HG03460 (cell line): ENCODE results near the gene GOLGA6L10.
"Not testable (repeated sequence)": the region's sequence is repeated elsewhere in the genome, so short reads cannot be mapped to it uniquely, and the experiment has no call there.

Experiments used
- ATAC-seq: cut with Tn5 transposase; IDR thresholded peaks from one replicate; pipeline ENCODE4 v1.9.1; 2021; ENCODE audit not compliant: unreplicated experiment

GOLGA6L10 gene

DNA sequence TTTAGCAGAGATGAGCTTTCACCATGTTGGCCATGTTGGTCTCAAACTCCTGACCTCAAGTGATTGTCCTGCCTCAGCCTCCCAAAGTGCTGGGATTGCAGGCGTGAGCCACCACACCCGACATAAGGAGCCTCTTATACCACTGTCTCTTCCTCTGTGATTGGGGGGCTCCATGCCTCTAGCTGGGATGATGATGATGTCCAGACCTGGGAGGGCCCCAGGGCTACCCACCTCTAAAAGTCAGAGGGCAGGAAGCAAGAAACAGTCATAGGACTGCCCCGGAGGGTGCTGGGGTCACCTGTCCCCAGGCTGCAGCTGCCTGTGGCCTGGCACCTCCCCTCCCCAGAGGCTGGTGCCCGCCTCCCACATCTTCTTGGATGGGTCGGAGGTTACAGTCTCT, 5.4 kb downstream of the GOLGA6L10 start:
- ATAC-seq = not testable (repeated sequence)

DNA sequence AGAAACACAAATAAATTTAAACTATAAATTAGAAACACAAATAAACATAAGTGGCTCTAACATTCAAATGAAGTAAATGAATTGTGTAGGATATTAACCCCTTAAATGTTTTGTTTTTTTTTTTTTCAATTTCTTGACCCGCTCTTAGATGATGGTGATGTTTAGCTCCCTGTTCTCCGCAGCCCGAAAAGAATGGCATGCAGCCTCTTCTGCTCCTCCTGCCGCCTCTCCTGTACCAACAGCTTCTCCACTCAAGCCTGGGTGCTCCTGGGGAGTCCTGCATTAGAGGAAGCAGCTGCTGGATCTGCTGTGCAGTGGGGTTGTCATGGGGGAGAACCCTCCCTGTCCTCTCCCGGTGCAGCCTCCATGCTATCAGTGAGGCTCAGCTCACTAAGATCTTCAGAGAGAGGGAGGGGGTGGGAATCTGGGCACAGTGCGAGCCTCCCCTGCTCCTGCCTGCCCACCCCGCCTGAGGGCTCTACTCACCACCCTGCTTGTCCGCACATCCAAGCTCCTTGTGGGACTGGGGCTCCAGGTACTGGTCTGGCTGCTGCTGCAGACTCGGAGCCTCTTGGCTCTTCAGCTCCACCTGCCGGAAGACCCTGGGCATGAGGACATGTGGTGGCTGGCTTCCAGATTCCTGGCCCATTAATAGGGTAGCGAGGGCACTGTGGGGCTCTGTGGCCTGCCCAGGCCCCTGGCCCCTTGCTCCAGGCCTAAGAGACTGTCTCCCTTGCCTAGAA, 6.5 kb downstream of the GOLGA6L10 start:
- ATAC-seq = not testable (repeated sequence)

DNA sequence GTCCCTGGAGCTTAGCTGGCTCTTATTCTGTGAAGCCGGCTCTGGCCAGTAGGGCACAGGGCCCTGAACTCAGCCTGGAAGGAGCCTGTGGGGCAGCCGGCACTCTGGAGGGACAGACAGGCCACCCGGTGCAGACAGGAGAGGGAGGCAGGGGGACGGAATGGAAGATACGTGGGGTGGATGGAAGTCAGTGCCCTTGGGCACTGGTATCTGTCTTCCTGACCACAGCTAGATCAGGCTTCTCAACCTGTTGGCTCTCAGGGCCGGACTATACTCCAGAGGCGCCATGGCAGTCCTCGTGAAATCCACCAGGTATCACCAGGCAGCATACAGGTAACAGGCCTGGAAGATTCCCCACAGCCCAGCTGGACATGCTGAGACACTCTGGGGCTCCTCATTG, 10.7 kb downstream of the GOLGA6L10 start:
- ATAC-seq = not testable (repeated sequence)

DNA sequence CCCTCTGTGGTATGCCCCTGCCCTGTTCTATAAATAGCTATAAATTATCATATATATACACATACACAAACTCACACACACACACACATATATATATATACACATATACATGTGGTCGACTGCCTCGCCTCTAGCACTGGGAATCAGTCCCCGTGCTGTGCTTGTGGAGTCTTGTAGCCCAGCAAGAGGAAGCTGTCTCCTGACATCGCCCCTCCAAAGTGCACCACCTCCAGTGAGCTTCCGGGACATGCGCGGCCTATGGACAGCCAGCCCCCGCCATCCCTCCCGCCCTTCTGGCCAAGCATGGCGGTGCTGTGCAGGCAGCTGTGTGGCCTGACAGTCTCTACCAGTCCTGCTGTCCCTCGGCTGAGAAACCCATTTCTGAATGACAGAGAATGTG, 11.2 kb downstream of the GOLGA6L10 start:
- ATAC-seq = not testable (repeated sequence)

DNA sequence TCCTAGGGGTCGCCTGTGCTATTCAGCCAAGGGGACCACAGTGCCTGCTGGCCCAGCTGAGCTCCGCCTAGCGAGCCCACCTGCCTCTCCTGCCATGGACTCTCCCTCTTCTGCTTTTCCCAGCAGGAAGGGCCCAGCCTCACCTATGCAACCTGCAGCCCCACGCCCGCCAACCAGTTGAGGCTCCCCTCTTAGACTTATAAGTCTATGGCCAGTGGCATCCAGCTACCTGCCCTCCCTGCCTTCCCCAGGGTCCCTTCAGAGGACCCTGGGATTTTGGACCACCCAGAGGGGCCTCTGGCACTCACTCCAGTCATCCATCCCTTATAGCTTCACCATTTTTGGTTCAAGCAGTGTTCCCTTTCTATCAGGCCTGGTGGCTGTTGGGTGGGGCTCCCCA, 12.2 kb downstream of the GOLGA6L10 start:
- ATAC-seq = not testable (repeated sequence)

DNA sequence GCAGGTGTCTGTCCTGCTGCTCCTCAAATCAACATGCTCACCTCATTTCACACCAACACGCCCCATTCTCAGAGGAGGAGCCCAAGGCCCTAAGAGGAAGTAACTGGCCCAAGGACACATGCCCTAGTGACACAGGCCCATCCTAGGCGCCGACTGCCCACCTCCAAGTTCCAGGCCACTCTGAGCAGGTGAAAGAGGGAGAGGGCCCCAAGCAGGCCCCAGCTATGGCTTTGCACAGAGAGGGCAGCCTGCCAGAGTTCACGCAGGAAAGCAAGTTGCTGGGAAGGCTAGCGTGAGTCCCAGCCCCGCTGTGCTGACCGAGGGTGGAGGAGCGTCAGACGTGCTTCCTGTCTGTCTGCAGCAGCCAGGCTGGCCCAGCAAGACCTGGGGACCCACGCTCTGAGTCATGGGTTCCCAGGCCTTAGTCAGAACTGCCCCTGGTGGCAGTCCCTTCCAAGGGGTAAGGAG, 13.1 kb downstream of the GOLGA6L10 start:
- ATAC-seq = not testable (repeated sequence)

DNA sequence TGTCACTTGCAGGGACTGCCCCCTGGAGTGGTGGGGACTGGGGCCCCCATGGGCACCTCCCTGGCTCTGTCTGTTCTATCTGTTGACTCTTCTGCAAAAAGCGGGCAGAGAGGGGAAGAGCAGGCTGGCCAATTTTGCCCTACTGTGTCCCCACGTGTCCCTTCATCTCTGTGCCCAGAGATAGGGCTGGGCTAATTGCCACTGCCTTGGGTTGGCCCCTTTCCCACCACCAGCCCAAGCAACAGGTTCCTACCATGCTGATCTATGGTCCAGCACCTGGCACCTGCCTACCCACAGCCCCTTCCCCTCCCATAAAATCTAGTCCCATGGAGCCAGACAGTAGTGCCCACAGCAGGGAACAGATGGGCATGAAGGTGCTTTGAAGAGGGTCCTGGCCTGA, 14.3 kb downstream of the GOLGA6L10 start:
- ATAC-seq = not testable (repeated sequence)

DNA sequence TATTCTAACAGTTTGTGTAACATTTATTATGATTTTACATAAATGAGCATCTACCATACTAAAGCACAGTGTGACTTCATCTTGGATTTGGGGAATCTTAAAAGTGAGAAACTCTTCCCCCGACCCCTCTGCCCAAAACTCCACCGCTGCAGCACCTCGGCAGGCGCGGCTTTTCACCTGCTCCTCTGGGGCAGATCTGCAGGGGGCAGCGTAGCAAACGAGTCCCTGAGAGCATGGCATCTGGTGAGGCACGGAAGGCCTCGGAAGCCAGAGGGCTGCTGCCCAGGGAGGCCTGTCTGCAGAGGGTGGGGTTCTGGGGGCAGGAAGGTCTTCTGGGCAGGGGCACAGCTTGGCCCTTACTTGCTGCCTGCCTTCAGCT, 14.7 kb downstream of the GOLGA6L10 start:
- not testable (repeated sequence) for ATAC-seq

DNA sequence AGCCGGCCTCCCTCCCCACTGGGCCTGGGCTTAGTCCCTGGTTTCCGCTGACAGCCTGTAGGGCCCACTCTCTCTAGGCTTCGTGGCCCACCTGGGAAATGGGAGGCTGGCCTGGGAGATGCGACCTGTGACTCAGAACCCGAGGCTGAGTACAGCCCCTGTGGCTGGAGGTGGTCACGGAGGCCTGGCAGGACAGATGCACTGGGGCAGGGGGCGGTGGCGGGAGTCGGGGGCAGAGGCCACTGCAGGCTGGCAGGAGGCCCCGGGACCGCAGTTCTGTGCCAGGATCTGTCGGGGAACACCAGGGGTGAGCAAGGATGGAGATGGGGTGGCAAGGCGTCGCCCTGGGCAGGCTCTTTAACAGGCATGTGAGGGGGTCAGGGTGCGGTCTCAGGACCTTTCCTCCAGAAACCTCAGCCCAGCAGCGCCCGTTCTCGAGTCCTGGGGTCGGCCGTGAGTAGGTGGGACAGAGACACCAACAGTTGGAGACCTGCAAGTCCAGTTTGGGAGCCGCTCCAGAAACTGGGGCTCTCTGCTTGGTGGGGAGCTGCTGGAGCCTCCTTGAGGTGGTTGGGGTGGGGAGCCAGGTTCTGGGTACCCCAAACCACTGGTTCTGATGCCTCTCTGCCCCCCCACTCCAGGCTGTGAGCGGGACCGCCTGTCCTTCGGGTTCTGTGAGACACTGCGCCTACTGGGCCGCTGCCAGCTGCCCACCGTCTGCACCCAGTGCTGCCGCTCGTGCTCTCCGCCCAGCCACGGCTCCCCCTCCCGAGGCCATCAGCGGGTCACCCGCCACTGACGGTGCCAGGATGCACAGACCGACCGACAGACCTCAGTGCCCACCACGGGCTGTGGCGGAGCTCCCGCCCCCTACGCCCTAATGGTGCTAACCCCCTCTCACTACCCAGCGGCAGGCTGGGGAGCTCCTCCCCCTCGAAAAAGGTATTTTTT, 15.4 kb downstream of the GOLGA6L10 start:
- not testable (repeated sequence) for ATAC-seq

DNA sequence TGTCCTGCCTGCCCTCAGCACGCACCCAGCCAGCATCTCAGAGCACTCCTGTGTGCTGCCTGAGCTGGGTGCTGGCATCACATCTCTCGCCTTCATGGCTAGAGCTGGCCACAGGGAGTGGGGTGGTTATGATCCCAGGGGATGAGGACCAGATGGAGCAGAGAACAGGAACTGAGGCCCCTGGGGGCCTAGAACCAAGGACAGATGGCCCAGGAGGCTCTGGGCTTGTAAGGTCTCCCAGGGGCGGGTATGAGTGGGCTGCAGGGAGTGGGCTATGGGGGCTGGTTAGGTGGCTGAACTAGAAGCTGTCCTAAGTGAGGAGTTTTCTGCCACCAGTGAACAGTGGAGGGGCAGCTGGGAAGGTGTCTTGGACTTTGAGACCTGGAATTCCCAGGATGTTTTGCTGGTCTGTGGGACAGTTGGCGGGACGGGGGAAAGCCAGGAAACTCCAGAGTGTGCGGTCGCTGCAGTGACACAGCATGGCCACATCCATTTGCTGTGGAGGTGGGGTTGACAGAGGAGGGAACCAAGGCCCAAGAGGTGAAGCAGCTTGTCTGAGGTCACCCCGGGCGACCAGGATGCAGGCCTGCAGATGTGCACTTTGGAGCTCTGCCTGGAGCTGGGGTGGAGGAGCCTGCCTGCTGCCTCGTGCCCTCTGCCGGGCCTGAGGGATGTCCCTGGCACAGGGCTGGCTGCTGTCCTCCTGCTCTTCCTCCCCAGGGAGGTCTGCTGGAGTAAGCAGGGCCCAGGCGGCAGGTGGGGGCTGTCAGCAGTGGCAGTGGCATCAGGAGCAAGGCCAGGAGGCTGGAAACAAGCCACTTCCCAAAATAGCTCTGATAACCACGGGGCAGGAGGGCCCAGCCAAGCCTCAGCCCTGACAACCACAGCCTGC, 16.3 kb downstream of the GOLGA6L10 start:
- not testable (repeated sequence) for ATAC-seq

DNA sequence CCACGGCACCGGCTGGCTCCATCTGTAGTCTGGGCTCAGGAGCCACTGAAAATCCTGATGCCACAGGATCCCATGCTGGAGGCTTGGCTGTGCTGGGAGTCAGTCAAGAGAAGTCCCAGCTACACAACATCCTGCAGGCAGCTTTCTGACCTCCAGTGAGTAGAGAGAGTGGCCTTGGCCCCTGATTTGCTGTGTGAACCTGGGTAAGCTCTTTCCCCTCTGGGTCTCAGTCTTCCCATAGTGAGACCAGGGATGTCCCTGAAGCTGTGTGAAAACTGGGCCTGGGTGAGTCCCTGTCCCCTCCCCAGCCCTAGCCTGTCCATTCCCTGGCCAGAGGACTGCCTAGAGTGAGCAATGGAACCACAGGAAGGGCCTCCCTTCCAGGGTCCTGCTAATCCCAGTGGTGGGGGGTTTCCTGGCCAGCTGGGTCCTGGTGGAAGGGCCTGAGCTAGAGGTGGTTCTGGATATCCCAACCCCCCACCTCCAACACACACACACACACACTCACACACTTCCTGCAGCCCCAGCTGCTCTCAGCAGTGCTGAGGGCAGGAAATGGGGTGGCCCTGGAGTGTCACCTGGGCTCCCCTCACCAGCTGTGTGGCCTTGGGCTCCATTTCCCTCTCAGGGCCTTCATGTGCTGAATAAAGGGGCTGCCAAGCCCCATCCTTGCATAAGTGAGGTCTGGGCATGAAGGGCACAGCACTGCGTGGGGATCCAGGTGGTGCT, 17.5 kb downstream of the GOLGA6L10 start:
- peak; percentile 82 for ATAC-seq

DNA sequence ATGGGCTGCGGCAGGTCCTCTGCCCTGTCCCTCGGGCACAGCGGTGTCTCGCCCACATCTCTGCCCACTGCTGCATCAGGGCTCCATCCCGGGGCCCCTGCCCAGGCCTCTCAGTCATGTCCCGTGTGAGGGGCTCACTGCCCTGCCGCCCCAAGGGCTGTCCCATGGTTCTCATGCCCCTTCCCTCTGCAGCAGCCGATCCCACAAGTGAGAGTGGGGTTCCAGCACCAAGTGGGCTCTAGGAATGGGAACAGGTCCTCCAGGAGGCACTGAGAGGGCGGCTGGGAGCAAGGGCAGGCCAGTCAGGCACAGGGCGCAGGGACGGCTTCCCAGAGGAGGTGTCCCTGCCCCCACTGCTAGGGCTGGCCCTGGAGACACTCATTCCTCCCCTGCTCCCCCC, 18.4 kb downstream of the GOLGA6L10 start:
- not testable (repeated sequence) for ATAC-seq

DNA sequence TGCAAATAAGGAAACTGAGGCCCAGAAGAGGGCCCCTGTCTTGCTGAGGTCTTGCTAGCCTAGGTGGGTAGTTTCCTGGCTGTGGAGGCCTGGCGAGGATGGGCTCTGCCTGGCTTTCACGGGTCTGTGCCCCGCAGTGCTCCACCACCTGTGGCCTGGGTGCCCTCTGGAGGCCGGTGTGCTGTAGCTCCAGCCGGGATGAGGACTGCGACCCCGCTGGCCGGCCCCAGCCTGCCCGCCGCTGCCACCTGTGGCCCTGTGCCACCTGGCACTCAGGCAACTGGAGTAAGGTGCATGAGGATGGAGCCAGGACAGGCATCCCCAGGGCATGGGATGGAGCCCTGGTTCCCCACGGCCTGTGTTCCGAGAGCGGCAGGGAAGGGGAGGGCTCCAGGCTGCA, 20.2 kb downstream of the GOLGA6L10 start:
- ATAC-seq = not testable (repeated sequence)

DNA sequence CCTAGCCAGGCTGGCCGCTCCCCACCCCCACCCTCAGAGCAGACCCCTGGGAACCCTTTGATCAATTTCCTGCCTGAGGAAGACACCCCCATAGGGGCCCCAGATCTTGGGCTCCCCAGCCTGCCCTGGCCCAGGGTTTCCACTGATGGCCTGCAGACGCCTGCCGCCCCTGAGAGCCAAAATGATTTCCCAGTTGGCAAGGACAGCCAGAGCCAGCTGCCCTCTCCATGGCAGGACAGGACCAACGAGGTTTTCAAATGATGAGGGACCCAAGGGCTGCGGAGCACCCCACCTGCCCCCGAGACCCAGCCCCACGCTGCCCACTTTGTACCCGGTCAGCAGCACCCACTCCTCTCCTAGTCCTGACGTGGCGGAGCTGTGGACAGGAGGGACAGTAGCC, 21.9 kb downstream of the GOLGA6L10 start:
- ATAC-seq = not testable (repeated sequence)

DNA sequence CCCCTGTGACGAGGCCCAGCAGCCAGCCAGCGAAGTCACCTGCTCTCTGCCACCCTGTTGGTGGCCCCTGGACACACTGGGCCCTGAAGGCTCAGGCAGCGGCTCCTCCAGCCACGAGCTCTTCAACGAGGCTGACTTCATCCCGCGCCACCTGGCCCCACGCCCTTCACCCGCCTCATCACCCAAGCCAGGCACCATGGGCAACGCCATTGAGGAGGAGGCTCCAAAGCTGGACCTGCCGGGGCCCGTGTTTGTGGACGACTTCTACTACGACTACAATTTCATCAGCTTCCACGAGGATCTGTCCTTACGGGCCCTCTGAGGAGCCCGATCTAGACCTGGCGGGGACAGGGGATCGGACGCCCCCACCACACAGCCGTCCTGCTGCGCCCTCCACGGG, 22.4 kb downstream of the GOLGA6L10 start:
- not testable (repeated sequence) for ATAC-seq

DNA sequence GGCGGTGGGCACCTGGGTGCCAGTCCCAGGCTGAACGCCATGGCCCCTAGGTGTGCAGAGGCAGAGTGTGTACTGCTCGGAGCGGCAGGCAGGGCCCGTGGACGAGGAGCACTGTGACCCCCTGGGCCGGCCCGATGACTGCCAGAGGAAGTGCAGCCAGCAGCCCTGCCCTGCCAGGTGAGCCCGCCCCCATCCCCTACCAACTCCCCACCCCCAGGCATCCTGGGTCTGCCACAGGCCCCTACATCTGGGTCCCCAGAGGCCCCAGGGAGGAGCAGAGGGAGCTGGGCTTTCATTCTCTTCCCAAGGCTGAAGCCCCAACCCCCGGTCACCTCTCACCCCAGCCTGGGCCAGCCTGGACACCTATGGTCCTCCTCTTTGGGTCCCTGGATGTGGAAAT, 23.6 kb downstream of the GOLGA6L10 start:
- ATAC-seq = not testable (repeated sequence)

DNA sequence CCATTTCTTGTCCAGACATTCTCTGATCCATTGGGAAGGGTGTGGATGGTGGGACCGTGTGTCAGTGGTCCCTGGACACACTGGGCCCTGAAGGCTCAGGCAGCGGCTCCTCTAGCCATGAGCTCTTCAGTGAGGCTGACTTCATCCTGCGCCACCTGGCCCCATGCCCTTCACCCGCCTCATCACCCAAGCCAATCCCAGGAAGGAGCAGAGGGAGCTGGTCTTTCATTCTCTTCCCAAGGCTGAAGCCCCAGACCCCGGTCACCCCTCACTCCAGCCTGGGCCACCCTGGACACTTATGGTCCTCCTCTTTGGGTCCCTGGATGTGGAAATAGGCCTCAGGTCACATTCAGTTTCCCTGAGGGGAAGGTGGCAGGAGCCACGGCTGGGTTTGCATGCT, 24.4 kb downstream of the GOLGA6L10 start:
- not testable (repeated sequence) for ATAC-seq

DNA sequence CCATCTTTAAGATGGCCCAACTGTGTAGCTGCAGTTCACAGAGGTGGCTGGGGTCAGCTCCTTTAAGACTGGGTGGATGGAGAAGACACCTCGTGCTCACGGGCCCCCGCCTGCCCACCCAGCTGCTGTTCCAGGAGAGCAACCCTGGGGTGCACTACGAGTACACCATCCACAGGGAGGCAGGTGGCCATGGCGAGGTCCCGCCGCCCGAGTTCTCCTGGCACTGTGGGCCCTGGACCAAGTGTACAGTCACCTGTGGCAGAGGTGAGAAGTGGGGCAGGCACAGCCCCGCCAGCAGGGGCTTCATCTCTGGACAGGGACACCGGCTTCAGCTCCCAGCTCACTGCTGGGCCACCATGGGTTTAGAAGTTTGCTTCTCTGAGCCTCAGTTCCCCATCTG, 26.8 kb downstream of the GOLGA6L10 start:
- ATAC-seq = not testable (repeated sequence)

DNA sequence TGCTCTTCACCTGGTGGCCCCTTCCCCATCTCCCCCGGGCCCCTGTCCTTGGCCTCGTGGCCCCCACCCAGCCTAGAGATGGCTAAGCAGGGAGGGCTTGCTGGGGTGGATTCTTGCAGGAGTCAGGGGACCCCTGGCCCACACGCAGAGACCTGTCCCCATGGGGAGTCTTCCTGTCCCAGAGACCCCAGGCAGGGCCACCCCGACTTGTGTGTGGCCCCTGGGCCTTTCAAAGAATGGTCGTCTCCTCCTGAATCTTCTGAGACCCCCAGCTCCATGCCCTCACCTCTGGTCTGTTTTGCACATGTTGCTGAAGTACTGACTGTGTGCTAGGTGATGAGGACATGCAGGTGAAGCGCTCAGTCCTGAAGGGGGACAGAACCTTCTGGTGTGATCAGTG, 28.4 kb downstream of the GOLGA6L10 start:
- not testable (repeated sequence) for ATAC-seq
